GM18517 (cell line): ENCODE measurements around the gene GRXCR2.
"Not testable (repeated sequence)": the region's sequence is repeated elsewhere in the genome, so short reads cannot be mapped to it uniquely, and the experiment has no call there.

Experiments used
- ATAC-seq: cut with Tn5 transposase; IDR thresholded peaks from one replicate; pipeline ENCODE4 v1.9.1; 2021; ENCODE audit warnings: mild to moderate bottlenecking, moderate library complexity; ENCODE audit not compliant: unreplicated experiment

Gene GRXCR2, protein sequence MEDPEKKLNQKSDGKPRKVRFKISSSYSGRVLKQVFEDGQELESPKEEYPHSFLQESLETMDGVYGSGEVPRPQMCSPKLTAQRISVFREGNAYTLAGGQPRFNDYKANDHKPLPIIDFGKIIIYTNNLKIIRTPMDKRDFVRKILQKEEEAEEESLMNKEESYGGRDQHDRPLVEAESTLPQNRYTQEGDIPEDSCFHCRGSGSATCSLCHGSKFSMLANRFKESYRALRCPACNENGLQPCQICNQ

DNA sequence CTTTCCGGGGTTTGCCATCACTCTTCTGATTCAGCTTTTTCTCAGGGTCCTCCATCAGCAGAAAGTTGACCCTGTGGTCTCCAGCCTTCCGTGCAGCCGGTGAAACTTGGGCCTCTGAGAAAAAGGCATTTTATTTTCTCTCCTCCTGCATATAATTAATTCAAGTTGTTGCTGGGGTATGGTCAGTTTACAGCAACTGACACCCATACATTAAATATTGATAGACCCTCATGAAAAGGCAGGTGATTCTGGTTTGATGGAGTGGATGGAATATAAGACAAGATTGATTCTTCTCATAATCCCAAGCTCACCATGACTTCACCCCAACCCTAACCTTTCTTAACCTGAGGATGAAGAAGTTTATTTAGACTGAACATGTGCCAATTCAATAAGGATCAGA is at the start of gene GRXCR2:
Gene GRXCR2, minus strand, starts transcription at position 101 of the 400 bp plus-strand sequence. Its CDS starts 46 bp downstream, at position 55.
- no peak for ATAC-seq

DNA sequence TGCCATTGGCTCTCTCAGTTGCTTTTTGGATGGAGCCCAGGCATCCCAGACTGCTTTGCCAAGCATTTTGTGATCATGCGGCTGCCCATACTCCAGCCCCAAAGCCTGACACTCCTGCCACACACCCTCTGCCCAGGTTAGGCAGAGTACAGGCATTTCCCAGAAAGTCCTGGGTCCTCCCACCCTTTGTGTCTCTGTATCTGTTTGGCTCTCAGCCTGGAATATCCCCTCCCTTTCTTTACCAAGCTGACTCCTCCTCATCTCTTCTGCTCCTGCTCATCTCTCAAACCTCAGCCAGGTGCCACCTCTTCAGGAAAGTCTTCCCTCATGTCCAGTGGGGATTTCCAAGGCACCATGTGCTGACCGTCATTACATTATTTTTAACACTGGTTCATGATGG is 49.2 kb upstream of the GRXCR2 start:
- no peak for ATAC-seq

DNA sequence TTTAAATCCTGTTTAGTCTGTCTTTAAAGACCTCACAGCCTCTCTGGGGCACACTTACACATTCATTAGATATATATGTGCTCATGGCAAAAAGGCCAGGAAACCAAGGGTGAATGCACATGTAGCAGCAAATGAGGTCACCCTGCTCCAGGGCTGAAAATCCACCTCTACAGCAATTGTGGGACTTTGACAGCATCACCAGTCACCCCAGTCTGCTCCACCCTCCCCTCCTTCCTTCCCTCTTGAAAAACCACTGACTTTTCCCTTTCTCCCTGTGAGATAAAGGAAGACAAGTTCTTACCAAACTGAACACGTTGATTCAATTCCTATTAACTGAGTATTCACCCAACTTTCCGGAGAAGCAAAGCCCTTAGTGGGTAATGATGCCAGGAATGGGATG is 48.4 kb upstream of the GRXCR2 start:
- no peak for ATAC-seq

DNA sequence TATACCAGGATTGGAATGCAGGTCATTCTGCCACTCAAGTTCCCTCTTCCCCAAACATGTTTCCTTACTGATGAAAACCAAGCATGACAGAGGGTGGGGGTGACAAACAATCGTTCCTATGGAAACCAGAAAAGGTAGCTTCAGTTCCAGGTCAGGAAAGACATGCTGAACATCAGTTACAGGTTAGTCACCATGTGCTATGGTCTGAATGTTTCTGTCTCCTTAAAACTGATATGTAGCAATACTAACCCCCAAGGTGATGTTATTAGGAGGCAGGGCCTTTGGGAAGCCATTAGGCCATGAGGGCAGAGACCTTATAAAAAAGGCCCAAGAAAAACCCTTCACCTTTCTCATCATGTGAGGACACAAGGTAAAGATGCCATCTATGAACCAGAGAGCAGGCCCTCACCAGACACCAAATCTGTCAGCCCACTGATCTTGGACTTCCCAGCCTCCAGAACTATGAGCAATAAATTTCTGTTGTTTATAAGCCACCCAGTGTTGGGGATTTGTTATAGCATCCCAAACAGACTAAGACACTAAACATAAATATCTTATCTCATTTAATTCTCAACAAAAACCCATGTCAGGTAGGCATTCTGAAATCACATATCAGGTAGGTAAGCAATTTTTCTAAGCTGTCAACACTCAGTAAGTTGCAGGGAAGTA is 47.9 kb upstream of the GRXCR2 start:
- ATAC-seq: no peak

DNA sequence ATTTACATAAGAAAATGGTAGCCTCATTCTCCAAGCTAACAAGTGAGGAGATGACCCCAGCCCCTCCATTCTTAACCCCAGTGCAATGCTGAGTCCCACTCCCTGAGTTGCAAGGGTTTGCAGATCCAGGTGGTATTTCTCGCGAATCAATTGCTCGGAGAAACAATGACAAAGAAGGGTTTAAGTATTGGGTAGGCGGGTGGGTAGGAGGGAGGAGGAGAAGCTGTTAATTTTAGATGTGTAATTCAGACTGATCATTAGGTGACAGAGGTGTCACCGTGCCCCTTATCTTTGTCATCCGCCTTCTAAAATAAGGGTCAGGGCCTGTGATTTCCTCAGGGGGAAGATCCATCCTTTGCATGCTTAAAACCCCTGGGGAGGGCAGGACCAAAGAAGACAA is 46.6 kb upstream of the GRXCR2 start:
- no peak for ATAC-seq

DNA sequence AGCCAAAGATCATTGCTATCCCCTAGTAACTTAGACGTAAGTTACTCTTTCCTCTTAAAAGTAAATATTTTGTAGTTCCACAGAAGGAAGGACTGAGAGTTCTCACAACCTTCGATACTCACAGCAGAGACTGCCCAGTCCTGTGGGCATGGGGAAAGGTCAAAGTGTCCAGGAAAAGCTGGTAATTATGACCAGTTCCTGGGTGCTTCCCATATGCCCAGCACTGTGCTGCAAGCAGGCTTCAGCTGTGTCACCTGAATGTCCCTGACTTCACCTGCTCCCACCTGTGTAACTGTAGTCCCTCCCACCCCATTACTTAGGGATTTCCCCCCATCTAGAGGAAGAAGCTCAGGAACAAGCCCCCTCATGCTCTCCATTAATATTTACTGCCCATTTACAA is 45.6 kb upstream of the GRXCR2 start:
- ATAC-seq: no peak

DNA sequence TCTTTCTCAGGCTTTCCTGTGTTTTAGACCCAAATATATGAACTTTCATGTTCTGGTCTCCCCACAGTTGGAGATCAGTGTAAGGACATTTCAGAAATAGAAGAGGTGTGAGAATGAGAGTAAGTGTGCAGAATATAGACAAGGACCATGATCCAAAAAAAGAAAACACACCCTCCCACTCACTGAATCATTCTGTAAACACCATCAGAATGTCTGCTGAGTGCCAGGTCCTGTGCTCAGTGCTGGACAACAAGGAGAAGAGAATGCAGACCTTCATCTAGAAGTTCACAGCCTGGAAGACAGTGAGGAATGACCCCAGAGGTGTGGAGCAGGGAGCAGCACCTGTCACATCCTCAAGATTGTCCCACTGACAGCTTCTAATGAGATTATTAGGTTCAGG is 44.5 kb upstream of the GRXCR2 start:
- ATAC-seq: no peak

DNA sequence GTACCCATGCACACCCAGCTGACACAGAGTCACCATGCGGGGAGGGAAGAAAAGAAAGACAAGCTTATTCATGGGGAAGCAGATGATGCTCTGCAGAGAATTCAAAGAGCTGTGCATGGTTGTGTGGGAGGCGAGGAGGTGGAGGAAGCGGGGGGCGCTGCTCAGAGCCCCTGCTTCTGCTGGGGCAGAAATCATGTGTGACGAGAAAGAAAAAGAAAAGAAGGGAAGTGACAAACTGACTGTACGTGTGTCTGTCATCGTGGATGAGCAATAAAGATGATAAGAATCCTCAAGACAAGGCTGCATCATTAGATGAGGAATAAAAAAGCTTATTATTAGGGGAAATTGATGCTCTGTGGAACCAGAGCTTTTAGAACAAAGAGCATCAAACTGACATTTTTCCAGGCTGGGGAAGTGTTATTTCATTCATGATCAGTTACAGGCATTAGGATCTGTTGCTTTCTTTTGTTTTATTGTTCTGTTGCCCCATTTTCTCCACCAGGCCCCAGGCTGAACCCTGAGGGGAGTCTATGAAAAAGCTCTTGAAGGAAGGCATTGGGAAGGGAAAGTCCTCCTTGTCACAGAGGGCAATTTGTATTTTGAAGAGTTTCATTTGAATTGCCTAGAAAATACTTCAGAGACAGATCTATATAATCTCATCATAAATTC is 43.3 kb upstream of the GRXCR2 start:
- no peak for ATAC-seq

DNA sequence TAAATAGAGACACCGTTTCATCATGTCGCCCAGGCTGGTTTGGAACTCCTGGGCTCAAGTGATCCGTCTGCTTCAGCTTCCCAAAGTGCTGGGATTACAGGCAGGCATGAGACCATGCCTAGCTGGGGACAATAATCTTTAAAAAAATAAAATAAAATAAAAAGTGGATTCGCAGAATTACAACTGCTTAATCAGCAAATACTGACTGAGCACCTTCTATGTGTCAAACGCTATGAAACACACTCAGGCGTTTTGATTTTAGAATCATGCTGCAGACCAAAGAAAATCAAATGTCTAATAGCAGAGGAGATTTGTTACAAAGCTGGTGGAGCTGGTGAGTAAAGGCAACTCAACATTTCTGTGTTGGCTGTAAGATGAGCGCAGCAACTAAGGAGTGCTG is 40.9 kb upstream of the GRXCR2 start:
- ATAC-seq: no peak

DNA sequence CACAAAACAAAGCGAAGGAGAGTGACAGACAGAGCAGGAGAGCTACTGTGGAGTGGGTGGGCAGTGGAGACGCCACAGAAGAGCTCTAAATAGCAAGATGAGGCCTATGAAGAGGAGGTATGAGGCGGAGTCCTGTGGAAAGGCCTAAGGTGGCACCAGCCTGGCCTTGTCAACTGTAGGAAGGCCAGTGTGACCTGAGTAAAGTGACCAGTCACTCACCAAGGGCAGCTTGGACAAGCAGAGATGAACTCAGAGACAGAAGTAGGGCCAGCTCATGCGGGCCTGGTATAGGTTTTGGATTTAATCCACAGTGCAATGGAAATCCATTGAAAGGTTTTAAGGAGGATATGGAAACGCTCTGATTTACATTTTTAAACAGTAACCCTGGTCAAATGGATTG is 39.8 kb upstream of the GRXCR2 start:
- no peak for ATAC-seq

DNA sequence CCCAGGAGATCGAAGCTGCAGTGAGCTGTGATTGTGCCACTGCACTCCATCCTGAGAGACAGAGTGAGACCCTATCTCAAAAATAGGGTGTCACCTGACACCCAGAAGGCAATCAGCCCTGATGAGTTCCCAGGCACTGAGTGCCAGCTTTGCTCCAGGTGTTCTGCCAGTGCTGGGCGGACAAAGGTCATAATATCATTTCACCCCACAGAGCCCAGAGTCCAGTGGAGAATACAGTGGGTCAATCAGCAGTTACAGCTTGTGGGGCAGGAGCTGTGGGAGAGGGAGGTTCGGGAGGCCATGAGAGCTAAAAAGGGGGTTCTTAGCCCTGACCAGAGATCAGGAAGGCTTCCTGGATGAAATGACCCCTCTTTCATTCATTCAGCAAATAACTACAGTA is 39.2 kb upstream of the GRXCR2 start:
- ATAC-seq: no peak

DNA sequence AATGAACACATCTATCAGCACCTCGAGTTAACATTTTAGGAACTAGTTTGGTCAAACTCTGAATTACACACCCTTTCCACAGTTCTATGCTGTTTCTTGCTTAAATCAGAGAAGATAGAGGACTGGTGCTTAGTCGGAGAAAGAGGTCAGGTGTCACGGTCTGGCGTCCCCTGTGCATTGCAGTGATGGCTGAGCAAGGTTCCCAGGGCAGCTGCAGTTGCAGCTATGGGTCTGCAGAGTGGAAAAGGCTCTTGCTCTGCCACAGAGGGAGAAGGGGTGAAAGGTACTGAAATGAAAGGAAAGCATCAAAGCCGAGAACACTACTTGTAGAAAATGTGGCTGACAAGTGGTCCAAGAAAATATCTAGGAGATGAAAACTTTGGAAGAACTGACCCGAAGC is 38.4 kb upstream of the GRXCR2 start:
- ATAC-seq: no peak

DNA sequence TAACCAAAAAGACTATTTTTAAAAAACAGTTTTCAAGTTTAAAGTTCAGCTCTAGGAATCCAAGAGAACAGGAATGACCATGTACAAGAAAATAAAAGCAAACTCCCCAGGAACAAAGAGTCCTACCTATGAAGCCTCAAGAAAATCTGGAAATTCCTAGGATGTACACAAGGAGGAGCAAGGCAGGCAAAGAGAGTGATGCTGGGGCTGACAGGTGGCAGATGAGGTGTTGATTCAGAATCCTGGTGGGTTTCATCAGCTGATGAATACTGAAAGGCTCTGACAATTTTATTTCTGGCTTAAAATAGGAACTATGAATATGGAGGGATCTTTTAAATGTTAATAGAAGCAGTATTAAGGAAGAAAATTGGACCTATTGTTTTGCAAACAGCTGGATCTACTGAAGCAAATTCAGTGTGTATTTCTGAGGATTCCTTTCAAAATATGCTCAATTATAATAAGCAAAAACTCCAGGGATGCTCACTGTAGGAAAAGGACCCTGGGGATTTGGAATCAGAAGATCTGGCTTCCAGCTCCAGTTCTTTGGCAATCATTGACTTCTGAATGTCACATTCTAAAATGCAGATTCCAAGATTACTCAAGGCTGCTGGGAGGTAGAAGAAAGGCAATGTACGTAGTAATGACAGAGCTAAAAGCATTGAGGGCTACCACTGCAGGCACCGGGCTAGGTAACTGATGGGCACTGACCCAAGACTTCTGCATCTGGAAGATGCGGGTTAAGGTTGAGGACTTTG is 35.6 kb upstream of the GRXCR2 start:
- no peak for ATAC-seq

DNA sequence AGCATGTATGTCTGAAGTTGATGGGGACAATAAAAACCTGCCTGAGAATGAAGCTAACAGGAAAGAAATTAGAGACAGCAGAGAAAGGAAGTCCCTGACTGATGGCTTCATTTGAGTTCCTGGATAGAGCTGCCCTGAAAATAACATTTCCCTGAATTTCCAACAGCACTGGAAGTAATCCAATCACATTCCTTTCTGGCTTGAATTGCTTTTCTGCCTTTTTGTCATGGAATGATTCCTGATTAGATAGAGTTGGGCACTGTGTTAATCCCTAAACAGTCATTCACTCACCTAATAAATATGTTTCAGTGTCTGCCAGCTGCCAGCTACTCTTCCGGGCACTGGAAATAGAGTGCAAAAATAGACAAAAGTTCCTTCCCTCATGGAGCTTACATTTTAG is 33.6 kb upstream of the GRXCR2 start:
- ATAC-seq: no peak

DNA sequence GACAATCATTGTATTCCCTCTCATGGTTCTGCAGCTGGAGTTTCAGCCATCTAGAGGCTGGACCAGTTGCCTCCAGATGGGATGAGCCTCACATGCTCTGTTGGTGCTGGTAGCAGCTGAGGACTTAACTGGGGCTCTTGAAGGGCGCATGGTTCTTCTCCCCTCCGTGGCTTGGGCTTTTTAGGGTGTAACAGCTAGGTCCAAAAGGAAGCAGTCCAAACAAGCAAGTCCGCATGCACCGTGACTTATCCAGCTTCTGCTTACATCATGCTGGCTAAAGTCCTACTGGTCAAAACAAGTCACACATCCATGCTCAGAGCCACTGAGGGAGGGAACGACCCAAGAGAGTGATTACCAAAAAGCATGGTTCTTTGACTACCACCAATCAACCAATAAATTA is 31.9 kb upstream of the GRXCR2 start:
- ATAC-seq: no peak

DNA sequence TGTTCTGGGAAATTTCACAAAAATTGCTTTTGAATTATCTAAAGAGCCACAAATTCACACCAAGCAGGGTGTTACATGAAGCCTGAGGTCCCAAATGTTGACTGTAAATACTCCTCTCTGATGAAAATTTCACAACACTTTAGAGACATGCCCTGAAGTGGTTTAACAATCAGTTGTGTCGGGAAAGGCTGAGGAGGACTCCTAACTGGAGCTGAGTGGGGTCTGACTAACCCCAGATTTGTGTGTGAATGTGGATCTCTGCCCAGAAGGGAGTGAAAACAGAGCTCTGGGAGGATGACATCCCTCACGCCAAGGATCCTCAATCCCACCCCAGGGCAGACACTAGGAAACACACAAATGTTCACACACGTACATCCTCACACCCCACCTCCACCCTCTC is 31.1 kb upstream of the GRXCR2 start:
- no peak for ATAC-seq

DNA sequence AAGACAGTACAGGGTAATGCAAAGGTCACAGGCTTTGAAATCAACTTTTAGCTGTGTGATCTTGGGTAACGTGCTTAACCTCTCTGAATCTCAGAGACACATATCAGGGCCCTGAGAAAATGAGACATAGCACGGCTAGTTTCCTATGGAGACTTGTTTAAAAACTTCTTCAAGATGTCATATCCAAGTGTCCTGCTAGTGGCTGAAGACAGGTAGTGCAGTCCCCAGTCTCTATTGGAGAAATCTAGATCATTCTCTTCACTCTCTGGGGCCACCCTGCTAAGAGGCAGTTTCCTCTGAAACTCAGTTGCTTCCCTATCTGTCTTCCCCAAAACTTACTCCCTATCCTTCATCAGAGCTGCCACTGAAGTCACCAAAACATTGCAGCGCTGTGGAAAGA is 30.3 kb upstream of the GRXCR2 start:
- no peak for ATAC-seq

DNA sequence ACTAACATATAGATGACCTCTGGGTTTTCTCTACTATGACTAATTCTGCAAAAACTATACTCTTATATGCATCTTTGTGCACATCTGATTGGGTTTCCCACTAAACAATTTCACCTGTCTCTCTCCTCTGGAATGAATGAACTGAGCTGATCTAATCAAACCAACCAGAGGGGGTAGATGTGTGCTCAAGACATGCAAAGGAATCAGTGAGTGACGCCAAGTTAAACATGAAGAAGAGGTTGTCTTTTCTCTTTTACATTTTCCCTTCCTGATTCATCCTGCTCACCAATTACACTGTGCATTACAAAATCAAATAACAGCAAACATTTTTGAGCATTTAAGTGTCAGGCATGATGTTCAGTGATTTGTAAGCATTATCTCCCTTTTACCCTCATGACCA is 29.6 kb upstream of the GRXCR2 start:
- no peak for ATAC-seq

DNA sequence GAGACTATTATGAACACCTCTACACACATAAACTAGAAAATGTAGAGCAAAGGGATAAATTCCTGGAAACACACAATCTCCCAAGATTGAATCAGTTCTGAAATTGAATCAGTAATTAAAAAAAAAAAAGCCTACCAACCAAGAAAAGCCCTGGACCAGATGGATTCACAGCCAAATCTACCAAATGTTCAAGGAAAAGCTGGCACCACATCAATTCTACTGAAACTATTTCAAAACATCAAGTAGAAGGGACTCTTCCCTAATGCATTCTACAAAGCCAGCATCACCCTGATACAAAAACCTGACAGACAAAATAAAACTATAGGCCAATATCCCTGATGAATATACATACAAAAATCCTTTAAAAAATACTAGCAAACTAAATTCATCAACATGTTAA is 25.4 kb upstream of the GRXCR2 start:
- ATAC-seq: no peak

DNA sequence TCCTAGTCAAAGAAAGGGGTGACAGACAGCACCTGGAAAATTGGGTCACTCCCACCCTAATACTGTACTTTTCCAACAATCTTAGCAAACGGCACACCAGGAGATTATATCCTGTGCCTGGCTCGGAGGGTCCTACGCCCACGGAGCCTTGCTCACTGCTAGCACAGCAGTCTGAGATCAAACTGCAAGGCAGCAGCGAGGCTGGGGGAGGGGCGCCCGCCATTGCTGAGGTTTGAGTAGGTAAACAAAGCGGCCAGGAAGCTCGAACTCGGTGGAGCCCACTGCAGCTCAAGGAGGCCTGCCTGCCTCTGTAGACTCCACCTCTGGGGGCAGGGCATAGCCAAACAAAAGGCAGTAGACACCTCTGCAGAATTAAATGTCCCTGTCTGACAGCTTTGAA is 18.6 kb upstream of the GRXCR2 start:
- not testable (repeated sequence) for ATAC-seq

DNA sequence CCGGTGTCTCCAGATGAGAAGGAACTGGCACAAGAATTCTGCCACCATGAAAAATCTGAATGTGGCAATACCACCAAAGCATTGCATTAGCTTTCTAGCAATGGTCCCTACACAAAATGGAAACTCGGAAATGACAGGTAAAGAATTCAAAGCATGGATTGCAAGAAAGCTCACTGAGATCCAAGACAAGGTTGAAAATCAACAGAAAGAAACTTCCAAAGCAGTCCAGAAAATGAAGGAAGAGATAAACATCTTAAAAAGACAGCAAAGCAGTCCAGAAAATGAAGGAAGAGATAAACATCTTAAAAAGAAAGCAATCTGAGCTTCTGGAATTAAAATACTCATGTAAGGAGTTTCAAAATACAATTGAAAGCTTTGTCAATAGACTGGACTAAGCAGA is 16.8 kb upstream of the GRXCR2 start:
- no peak for ATAC-seq
